ENCODE measurements around the gene NCLN. TPM values are rescaled to one million over a fixed set of nuclear protein-coding genes. Genes with fewer than 3 reads are reported as not detected.
"Not testable (repeated sequence)": the region's sequence is repeated elsewhere in the genome, so short reads cannot be mapped to it uniquely, and the experiment has no call there.

The NCLN gene
- total and polyA plus RNA-seq, 3 donors from 2014 or later: 50.2 to 65.5 (median 65.3) TPM

- H3K4me1 ChIP-seq: no peaks in the 10 kb centered on the region
- no peaks in the 10 kb centered on the region for H3K9me3 ChIP-seq
- no peaks in the 10 kb centered on the region for H3K27me3 ChIP-seq
- no peak for DNase-seq
- WGBS, 2 donors: 56 to 83% methylated on average over 2 to 5 of the region's 5 CpGs
- H3K36me3 ChIP-seq (ENCODE audit: low read depth, missing control alignments): no peaks in the 10 kb centered on the region
- no peak overlapping the region for H3K27ac ChIP-seq
- intact Hi-C loops (cut with DNase I; ENCODE audit: low total_unique reads): no loop called here
- H3K4me3 ChIP-seq: no peak overlapping the region
- TF ChIP-seq POLR2A (IDR thresholded peaks at IDR 0.05) (no peak), CTCF (IDR thresholded peaks at IDR 0.05) (no peak)
These were observed 34.9 kb upstream of the NCLN start for GRCh38 chr19:3150739-3151329.

- H3K4me3 ChIP-seq: no peak overlapping the region
- no peak for TF ChIP-seq CTCF (IDR thresholded peaks at IDR 0.05)
- no peak for TF ChIP-seq POLR2A (IDR thresholded peaks at IDR 0.05)
- no peaks in the 10 kb centered on the region for H3K27me3 ChIP-seq
- 46 to 85% methylated on average over 3 to 14 of the region's 14 CpGs for WGBS, 2 donors
- H3K27ac ChIP-seq: no peak overlapping the region
- H3K9me3 ChIP-seq: no peaks in the 10 kb centered on the region
- no peaks in the 10 kb centered on the region for H3K36me3 ChIP-seq (ENCODE audit: low read depth, missing control alignments)
- no peaks in the 10 kb centered on the region for H3K4me1 ChIP-seq
- DNase-seq: no peak
- intact Hi-C loops (cut with DNase I; ENCODE audit: low total_unique reads): no loop called here
These were observed 33.9 kb upstream of the NCLN start for GRCh38 chr19:3151563-3152418.

- H3K4me3 ChIP-seq: no peak overlapping the region
- intact Hi-C loops (cut with DNase I; ENCODE audit: low total_unique reads): no loop called here
- 91 to 95% methylated on average over 3 of the region's 3 CpGs for WGBS, 2 donors
These were observed 33.3 kb upstream of the NCLN start for GRCh38 chr19:3152419-3152780.

GRCh38 chr19:3153286-3154230, 32.2 kb upstream of the NCLN start:
- no peak for TF ChIP-seq CTCF (IDR thresholded peaks at IDR 0.05)
- TF ChIP-seq POLR2A (IDR thresholded peaks at IDR 0.05): no peak
- Histone ChIP-seq H3K27me3 (no peaks in the 10 kb centered on the region), H3K4me1 (no peaks in the 10 kb centered on the region), H3K4me3 (no peak overlapping the region), H3K27ac (no peak overlapping the region), H3K9me3 (no peaks in the 10 kb centered on the region), H3K36me3 (ENCODE audit: low read depth, missing control alignments) (no peaks in the 10 kb centered on the region)
- 85 to 88% methylated on average over 3 of the region's 3 CpGs for WGBS, 2 donors
- intact Hi-C loops (cut with DNase I; ENCODE audit: low total_unique reads): no loop called here
- no peak for DNase-seq

More at GRCh38 chr19:3152419-3152780, 33.3 kb upstream of the NCLN start:
- no peak for DNase-seq
- H3K27me3 ChIP-seq: no peaks in the 10 kb centered on the region
- H3K36me3 ChIP-seq (ENCODE audit: low read depth, missing control alignments): no peaks in the 10 kb centered on the region
- H3K9me3 ChIP-seq: no peaks in the 10 kb centered on the region
- no peak for TF ChIP-seq POLR2A (IDR thresholded peaks at IDR 0.05)
- no peak for TF ChIP-seq CTCF (IDR thresholded peaks at IDR 0.05)
- H3K27ac ChIP-seq: no peak overlapping the region
- H3K4me1 ChIP-seq: no peaks in the 10 kb centered on the region

- DNase-seq; H3K9me3 ChIP-seq; H3K27me3 ChIP-seq; intact Hi-C loops (cut with DNase I; ENCODE audit: low total_unique reads); H3K4me1 ChIP-seq; H3K36me3 ChIP-seq (ENCODE audit: low read depth, missing control alignments); H3K4me3 ChIP-seq; H3K27ac ChIP-seq: not testable (repeated sequence)
- 89 to 92% methylated on average over 3 of the region's 3 CpGs for WGBS, 2 donors
These were observed 31.3 kb upstream of the NCLN start for GRCh38 chr19:3154447-3154846.

Measured in testis (tissue), 3 donors.